GM21360 (cell line): Measurements from ENCODE around the gene UBE2E2.

Source experiments
- ATAC-seq: cut with Tn5 transposase; IDR thresholded peaks from one replicate; pipeline ENCODE4 v1.9.1; 2021; ENCODE audit warnings: mild to moderate bottlenecking, moderate library complexity; ENCODE audit not compliant: unreplicated experiment

UBE2E2 gene

GRCh38 chr3:23501201-23501802 lies 298.2 kb downstream of the UBE2E2 start:
- no peak for ATAC-seq

GRCh38 chr3:23508464-23508863 lies 305.3 kb downstream of the UBE2E2 start:
- no peak for ATAC-seq

GRCh38 chr3:23518441-23518840 lies 315.3 kb downstream of the UBE2E2 start:
- ATAC-seq = no peak

GRCh38 chr3:23519314-23520208 lies 316.4 kb downstream of the UBE2E2 start:
- peak; percentile 57 for ATAC-seq

GRCh38 chr3:23527326-23527725 lies 324.2 kb downstream of the UBE2E2 start:
- ATAC-seq = no peak

- ATAC-seq = no peak
Measured at GRCh38 chr3:23533596-23533995, 330.5 kb downstream of the UBE2E2 start.

GRCh38 chr3:23533996-23534395 lies 330.9 kb downstream of the UBE2E2 start:
- no peak for ATAC-seq

- no peak for ATAC-seq
Measured at GRCh38 chr3:23537101-23537551, 334.0 kb downstream of the UBE2E2 start.

- ATAC-seq = no peak
Measured at GRCh38 chr3:23539185-23539584, 336.1 kb downstream of the UBE2E2 start.

- no peak for ATAC-seq
Measured at GRCh38 chr3:23540600-23540999, 337.5 kb downstream of the UBE2E2 start.

GRCh38 chr3:23542079-23542478 lies 339.0 kb downstream of the UBE2E2 start:
- no peak for ATAC-seq

- no peak for ATAC-seq
Measured at GRCh38 chr3:23546181-23546580, 343.1 kb downstream of the UBE2E2 start.

- no peak for ATAC-seq
Measured at GRCh38 chr3:23547905-23548650, 345.0 kb downstream of the UBE2E2 start.

GRCh38 chr3:23548706-23549105 lies 345.6 kb downstream of the UBE2E2 start:
- ATAC-seq = no peak

GRCh38 chr3:23549148-23549910 lies 346.2 kb downstream of the UBE2E2 start:
- ATAC-seq = no peak

GRCh38 chr3:23550402-23550801 lies 347.3 kb downstream of the UBE2E2 start:
- ATAC-seq = peak; percentile 80

GRCh38 chr3:23552506-23552905 lies 349.4 kb downstream of the UBE2E2 start:
- ATAC-seq = no peak

- no peak for ATAC-seq
Measured at GRCh38 chr3:23553353-23553752, 350.2 kb downstream of the UBE2E2 start.

GRCh38 chr3:23565041-23565775 lies 362.1 kb downstream of the UBE2E2 start:
- ATAC-seq = no peak

GRCh38 chr3:23566499-23566898 lies 363.4 kb downstream of the UBE2E2 start:
- no peak for ATAC-seq
